Testis (tissue), 3 donors: ENCODE data around the gene ZNF148. TPM values are rescaled to one million over a fixed set of nuclear protein-coding genes. Genes with fewer than 3 reads are reported as not detected.
A peak's percentile ranks its signal among the peaks of the same experiment; 100 is the strongest.

Experiments used
- DNase-seq: peaks from one replicate; pipeline ENCODE4 v3.0.0-alpha.2; 2019
- H3K27ac ChIP-seq, 2 donors: fragments of 200-600 bp; sonication (generic); one replicate each; pipeline ENCODE4 v1.5.1; 2019
- H3K27me3 ChIP-seq: fragments of 200-600 bp; sonication (generic); one replicate; pipeline ENCODE4 v1.5.1; 2019
- H3K36me3 ChIP-seq: fragments of 200-600 bp; sonication (generic); one replicate; pipeline ENCODE4 v1.5.1; 2017; ENCODE audit warnings: low read depth; ENCODE audit errors: missing control alignments
- H3K4me1 ChIP-seq: fragments of 200-600 bp; sonication (generic); one replicate; pipeline ENCODE4 v1.5.1; 2019
- H3K4me3 ChIP-seq, 2 donors: fragments of 200-600 bp; sonication (generic); one replicate each; pipeline ENCODE4 v1.5.1; 2017 to 2019
- H3K9me3 ChIP-seq: fragments of 200-600 bp; sonication (generic); one replicate; pipeline ENCODE4 v1.5.1; 2017
- POLR2A ChIP-seq: fragments of 450-650 bp; IDR thresholded peaks from one replicate; pipeline ENCODE4 v1.6.1; 2017; ENCODE audit warnings: antibody characterized with exemption, mild to moderate bottlenecking, moderate library complexity
- WGBS, 2 donors: methylation state at CpG; one replicate each; pipeline ENCODE4 v1.1.5; 2018; 5-methylcytosine and 5-hydroxymethylcytosine counted together
- intact Hi-C: fragments of 100-400 bp; cut with DNase I; formaldehyde crosslinking; loops from one replicate; pipeline ENCODE4 v1.15.1; 2023; ENCODE audit warnings: low total_unique reads
- polyA plus RNA-seq: library from polyadenylated mRNA; stranded (reverse); fragments of 350-450 nt; fragmentation: Illumina TruSeq; extraction: RNeasy Lipid Tissue Mini Kit (QIAGEN cat#74804); gene quantifications from one replicate; pipeline ENCODE4 v1.2.3, GENCODE V29; 2014; ENCODE audit warnings: low read depth, low replicate concordance; ENCODE audit not compliant: insufficient read depth
- total RNA-seq, 2 donors: library from RNA; depleted of rRNA; stranded (reverse); fragments of >200 nt; gene quantifications; one replicate each; pipeline ENCODE4 v1.2.3, GENCODE V29; 2016
- TF ChIP-seq, protein P1 (sequence below), 3 experiments: fragments of 450-650 bp in 2 of 3; fragments of 200-600 bp in 1 of 3; sonication (generic) in 1 of 3; IDR thresholded peaks; one replicate each; pipeline ENCODE4 v1.5.1; 2016 to 2019; ENCODE audit warnings: antibody characterized with exemption in 3 of 3, mild to moderate bottlenecking in 2 of 3, moderate library complexity in 1 of 3

The ZNF148 gene
- total and polyA plus RNA-seq, 3 donors from 2014 or later, result 17.6 to 33.6 (median 29.7) TPM

DNA sequence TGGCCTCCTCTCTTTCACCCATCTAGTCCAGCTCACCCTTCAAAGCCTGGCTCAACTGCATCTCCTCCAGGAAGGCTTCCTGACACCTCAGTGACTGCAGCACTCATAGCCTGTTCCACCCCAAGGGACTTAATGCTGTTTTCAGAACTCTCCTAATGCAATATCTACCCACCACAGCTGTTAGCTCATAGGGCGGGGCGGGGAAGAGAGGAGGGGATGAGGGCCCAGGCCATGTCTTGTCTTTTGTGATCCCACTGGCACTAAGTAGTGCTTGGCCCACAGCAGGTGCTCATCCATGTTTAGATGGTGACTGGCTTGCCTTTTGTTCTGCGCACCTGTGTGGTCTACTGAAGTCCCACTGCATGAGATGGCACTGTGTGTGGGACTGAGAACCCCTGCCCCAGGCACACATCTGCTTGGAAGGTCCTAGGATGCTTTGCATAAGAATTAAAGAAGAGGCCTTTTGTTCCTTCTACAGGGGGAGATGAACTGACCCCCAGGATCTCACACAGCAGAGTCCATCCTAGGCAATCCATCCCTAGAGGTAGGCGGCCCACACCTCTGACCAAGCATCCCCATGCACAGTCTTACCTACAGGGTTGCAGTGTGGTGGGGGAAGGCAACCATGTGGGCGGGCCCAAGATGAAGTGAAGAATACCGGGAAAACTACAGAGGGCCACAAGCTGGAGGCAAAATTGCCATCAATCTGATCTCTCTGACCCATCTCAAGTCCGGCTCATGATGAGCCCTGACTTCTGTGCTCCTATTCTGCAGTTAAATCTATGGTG is 185.6 kb downstream of the ZNF148 start:
- Histone ChIP-seq H3K4me1 (peaks cover 5% of the 10 kb centered on the region), H3K9me3 (no peaks in the 10 kb centered on the region), H3K27ac (no peak overlapping the region), H3K36me3 (no peaks in the 10 kb centered on the region), H3K27me3 (no peaks in the 10 kb centered on the region), H3K4me3 (no peak overlapping the region)
- WGBS, 2 donors, result 96 to 98% methylated on average over 5 to 7 of the region's 7 CpGs
- TF ChIP-seq, protein P1, sequence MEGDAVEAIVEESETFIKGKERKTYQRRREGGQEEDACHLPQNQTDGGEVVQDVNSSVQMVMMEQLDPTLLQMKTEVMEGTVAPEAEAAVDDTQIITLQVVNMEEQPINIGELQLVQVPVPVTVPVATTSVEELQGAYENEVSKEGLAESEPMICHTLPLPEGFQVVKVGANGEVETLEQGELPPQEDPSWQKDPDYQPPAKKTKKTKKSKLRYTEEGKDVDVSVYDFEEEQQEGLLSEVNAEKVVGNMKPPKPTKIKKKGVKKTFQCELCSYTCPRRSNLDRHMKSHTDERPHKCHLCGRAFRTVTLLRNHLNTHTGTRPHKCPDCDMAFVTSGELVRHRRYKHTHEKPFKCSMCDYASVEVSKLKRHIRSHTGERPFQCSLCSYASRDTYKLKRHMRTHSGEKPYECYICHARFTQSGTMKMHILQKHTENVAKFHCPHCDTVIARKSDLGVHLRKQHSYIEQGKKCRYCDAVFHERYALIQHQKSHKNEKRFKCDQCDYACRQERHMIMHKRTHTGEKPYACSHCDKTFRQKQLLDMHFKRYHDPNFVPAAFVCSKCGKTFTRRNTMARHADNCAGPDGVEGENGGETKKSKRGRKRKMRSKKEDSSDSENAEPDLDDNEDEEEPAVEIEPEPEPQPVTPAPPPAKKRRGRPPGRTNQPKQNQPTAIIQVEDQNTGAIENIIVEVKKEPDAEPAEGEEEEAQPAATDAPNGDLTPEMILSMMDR (IDR thresholded peaks at IDR 0.05), result no peak
- TF ChIP-seq POLR2A, result no peak
- intact Hi-C loops, result no loop called here
- DNase-seq, result no peak

DNA sequence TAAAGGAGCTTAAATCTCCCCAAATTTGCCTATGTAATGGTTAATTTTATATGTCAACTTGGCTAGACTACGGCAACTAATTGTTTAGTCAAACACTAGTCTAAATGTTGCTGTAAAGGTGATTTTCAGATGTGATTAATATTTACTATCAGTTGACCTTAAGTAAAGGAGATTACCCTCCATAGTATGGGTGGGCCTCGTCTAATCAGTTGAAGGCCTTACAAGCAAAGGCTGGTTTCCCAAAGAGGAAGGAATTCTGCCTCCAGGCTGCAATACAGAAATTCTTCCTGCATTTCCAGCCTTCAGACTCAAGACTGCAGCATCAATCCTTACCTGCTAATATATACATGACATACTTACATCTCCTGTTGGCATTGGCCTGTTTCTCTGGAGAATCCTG is 186.2 kb downstream of the ZNF148 start:
- no peaks in the 10 kb centered on the region for H3K36me3 ChIP-seq
- H3K4me3 ChIP-seq, result no peak overlapping the region
- no peak for TF ChIP-seq POLR2A
- TF ChIP-seq, protein P1 (IDR thresholded peaks at IDR 0.05), result no peak
- no peak overlapping the region for H3K27ac ChIP-seq
- no peak for DNase-seq
- WGBS, 2 donors, result 95 to 98% methylated on average over 2 of the region's 2 CpGs
- H3K27me3 ChIP-seq, result no peaks in the 10 kb centered on the region
- intact Hi-C loops, result no loop called here
- H3K4me1 ChIP-seq, result peaks cover 5% of the 10 kb centered on the region
- no peaks in the 10 kb centered on the region for H3K9me3 ChIP-seq

DNA sequence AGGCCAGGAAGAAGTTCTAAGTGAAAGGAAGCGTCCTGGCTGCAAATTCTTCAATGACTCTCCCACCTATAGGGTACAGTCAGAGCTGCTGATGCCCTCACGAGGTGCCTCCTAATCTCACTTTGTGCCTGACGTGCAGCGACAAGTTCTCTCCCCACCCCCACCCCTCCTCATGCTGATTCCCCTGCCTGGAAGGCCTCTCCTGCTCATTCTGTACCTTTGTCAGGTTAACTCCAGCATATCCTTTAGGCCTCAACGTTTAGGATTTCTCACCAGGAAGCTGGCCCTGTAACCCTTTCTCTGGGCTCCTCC is 187.6 kb downstream of the ZNF148 start:
- no peaks in the 10 kb centered on the region for H3K36me3 ChIP-seq
- TF ChIP-seq POLR2A, result no peak

DNA sequence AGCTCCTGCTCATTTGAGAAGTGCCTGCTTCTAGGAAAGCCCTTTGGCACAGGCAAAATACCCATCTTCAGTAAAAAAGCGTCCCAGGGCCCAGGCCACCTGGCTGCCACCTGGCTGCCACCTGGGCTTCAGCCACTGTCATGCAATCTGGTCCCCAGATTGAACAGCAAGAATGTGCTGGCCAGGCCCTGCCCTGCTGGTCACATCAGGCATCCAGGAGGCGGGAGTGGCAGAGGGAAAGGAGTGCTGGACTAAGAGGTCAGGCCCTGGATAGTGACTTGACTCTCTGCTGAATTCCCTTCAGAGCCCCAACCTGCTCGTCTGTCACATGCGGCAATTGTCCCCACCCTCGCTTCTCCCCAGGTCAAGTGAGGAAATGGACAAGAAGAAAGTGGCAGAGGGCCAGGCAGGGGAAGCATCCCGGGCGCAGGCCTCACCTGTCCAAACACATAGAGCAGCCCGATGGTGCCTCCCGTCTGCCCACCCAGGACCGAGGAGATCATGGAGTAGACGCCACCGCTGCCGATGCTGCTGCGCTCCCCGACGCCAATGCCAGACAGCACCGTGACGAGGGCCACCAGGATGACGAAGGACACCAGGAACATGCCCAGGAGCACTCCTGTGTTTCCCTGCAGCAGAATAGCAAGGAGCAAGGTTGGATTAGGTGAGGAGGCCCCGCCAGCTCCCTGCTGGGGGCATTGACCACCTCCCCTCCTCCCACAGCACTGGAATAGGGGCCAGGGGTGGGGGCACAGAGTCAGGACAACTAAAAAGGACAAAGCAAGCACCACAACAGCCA is 188.1 kb downstream of the ZNF148 start:
- Histone ChIP-seq H3K36me3 (no peaks in the 10 kb centered on the region), H3K27ac (peak overlapping the region in 1 of 2 donors; percentile 30), H3K9me3 (no peaks in the 10 kb centered on the region), H3K4me1 (peaks cover 5% of the 10 kb centered on the region), H3K4me3 (no peak overlapping the region), H3K27me3 (no peaks in the 10 kb centered on the region)
- no peak for DNase-seq
- 95 to 96% methylated on average over 16 to 20 of the region's 20 CpGs for WGBS, 2 donors
- TF ChIP-seq, protein P1 (IDR thresholded peaks at IDR 0.05), result no peak
- no peak for TF ChIP-seq POLR2A
- intact Hi-C loops, result no loop called here

More for the DNA sequence above, 187.6 kb downstream of the ZNF148 start:
- Histone ChIP-seq H3K27me3 (no peaks in the 10 kb centered on the region), H3K4me3 (no peak overlapping the region), H3K27ac (no peak overlapping the region), H3K9me3 (no peaks in the 10 kb centered on the region), H3K4me1 (peaks cover 5% of the 10 kb centered on the region)
- DNase-seq, result no peak
- 68 to 84% methylated on average over 5 of the region's 5 CpGs for WGBS, 2 donors
- intact Hi-C loops, result no loop called here

DNA sequence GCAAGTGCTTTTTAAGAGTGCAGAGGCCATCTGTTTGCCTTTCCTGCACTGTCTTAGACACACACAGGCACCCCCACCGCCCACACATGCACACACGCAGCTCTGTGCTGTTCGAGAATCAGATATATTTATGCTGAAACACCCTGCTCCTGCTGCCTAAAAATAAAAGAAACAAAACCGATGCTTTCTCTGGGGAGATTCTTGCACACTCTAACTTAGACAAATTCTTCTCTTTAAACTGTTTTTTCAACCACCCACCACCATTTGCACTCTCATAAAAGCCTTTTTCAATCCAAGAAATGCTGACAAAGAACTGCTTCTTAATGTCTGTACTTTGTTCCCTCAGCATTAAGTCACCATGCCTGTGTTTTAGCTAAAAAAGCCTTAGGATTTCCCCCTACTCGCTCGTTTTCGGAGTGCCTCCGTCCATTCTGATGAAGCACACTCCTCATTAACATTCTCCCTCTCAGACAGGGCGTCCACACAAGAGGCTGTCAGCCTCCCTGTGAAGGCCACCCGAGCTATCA is 188.8 kb downstream of the ZNF148 start:
- Histone ChIP-seq H3K4me3 (no peak overlapping the region), H3K27ac (peak overlapping the region in 1 of 2 donors; percentile 30), H3K9me3 (no peaks in the 10 kb centered on the region), H3K4me1 (peaks cover 5% of the 10 kb centered on the region), H3K36me3 (no peaks in the 10 kb centered on the region), H3K27me3 (no peaks in the 10 kb centered on the region)
- DNase-seq, result peak; percentile 56
- WGBS, 2 donors, result 28 to 41% methylated on average over 10 of the region's 10 CpGs
- TF ChIP-seq, protein P1 (IDR thresholded peaks at IDR 0.05), result no peak
- no peak for TF ChIP-seq POLR2A
- intact Hi-C loops, result no loop called here
